COLO668 (cell line): ENCODE measurements around the gene HJV.
A peak's percentile ranks its signal among the peaks of the same experiment; 100 is the strongest.

Experiments
- DNase-seq: peaks from one replicate; lab custom pipeline; 2025; ENCODE audit not compliant: unreplicated experiment; lab: John Stamatoyannopoulos, UW

The HJV gene

DNA sequence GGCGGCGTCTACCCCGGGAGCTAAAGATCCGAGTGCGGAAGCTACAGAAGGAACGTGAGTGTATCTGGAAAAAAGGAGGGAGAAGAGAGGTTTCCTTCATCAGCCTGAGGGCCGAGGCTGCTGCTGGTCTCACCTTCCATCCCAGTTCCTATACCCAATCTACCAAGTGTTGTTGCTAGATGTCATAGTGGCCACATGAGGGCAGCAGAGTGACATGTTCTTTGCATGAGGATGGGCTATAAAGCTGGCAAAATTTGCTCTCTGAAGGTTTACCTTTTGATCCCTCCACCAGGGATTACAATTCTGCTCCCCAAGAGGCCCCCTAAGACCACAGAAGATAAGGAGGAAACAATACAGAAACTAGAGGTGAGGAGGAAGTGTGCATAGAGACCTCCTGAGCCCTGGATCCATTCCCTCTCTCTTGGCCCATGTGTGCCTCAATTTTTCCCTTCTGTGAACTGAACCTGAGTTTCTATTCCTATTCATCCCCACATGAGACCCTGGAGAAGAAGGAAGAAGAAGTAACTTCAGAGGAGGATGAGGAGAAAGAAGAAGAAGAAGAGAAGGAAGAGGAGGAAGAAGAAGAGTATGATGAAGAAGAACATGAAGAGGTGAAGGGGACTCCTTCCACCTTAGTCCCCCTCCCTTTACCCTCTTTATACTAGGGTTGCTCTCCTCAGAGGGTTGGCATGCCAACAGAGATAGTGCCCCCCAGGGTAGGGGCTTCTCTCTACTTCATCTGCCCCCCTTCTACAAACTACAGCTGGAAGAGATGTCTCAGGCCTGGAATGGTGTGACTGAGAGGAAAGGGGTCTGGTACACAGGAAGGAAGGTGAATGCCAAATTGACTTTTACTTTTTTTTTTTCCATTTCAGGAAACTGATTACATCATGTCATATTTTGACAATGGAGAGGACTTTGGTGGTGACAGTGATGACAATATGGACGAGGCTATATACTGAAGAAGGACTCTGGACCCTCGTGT, 43.8 kb downstream of the HJV start:
- peak; percentile 78 for DNase-seq

- DNase-seq: no peak
Measured at GRCh38 chr1:145977016-145977415, 44.5 kb downstream of the HJV start.

GRCh38 chr1:145975216-145975615, 46.3 kb downstream of the HJV start:
- no peak for DNase-seq

GRCh38 chr1:145974721-145975120, 46.8 kb downstream of the HJV start:
- DNase-seq: no peak

- DNase-seq: no peak
Measured at GRCh38 chr1:145972580-145972979, 49.0 kb downstream of the HJV start.
